Measurements from ENCODE around the gene CERS6.

Gene CERS6

GRCh38 chr2:168602379-168602778, 146.3 kb downstream of the CERS6 start:
- Histone ChIP-seq H3K9me3 (ENCODE audit: low read depth, low read length) (no peaks in the 10 kb centered on the region), H3K9ac (ENCODE audit: insufficient read length) (no peak overlapping the region), H3K36me3 (ENCODE audit: insufficient read depth, low read length) (no peaks in the 10 kb centered on the region), H3K4me3 (no peak overlapping the region), H3K27ac (no peak overlapping the region)
- DNase-seq (ENCODE audit: low read depth, low spot score): no peak
- TF ChIP-seq EZH2 (IDR thresholded peaks at IDR 0.05) (no peak), FOXP2 (optimal IDR thresholded peaks at IDR 0.05; ENCODE audit: control extremely low read depth, extremely low read length, insufficient read depth) (no peak), POLR2AphosphoS5 (IDR thresholded peaks at IDR 0.05; ENCODE audit: borderline replicate concordance, low read depth, low read length) (no peak)

- no peak for DNase-seq (ENCODE audit: low read depth, low spot score)
- no peak overlapping the region for H3K4me3 ChIP-seq
- no peak overlapping the region for H3K9ac ChIP-seq (ENCODE audit: insufficient read length)
- H3K9me3 ChIP-seq (ENCODE audit: low read depth, low read length): no peaks in the 10 kb centered on the region
- H3K27ac ChIP-seq: no peak overlapping the region
- no peak for TF ChIP-seq POLR2AphosphoS5 (IDR thresholded peaks at IDR 0.05; ENCODE audit: borderline replicate concordance, low read depth, low read length)
- no peak for TF ChIP-seq FOXP2 (optimal IDR thresholded peaks at IDR 0.05; ENCODE audit: control extremely low read depth, extremely low read length, insufficient read depth)
- no peak for TF ChIP-seq EZH2 (IDR thresholded peaks at IDR 0.05)
- no peaks in the 10 kb centered on the region for H3K36me3 ChIP-seq (ENCODE audit: insufficient read depth, low read length)
These were observed 146.9 kb downstream of the CERS6 start for GRCh38 chr2:168602846-168603401.

GRCh38 chr2:168603439-168603961, 147.4 kb downstream of the CERS6 start:
- DNase-seq (ENCODE audit: low read depth, low spot score): no peak
- no peak overlapping the region for H3K9ac ChIP-seq (ENCODE audit: insufficient read length)
- no peak for TF ChIP-seq FOXP2 (optimal IDR thresholded peaks at IDR 0.05; ENCODE audit: control extremely low read depth, extremely low read length, insufficient read depth)
- TF ChIP-seq POLR2AphosphoS5 (IDR thresholded peaks at IDR 0.05; ENCODE audit: borderline replicate concordance, low read depth, low read length): no peak
- TF ChIP-seq EZH2 (IDR thresholded peaks at IDR 0.05): no peak
- H3K4me3 ChIP-seq: no peak overlapping the region
- H3K27ac ChIP-seq: no peak overlapping the region
- no peaks in the 10 kb centered on the region for H3K36me3 ChIP-seq (ENCODE audit: insufficient read depth, low read length)
- no peaks in the 10 kb centered on the region for H3K9me3 ChIP-seq (ENCODE audit: low read depth, low read length)

- no peaks in the 10 kb centered on the region for H3K9me3 ChIP-seq (ENCODE audit: low read depth, low read length)
- no peak for DNase-seq (ENCODE audit: low read depth, low spot score)
- H3K27ac ChIP-seq: no peak overlapping the region
- no peak overlapping the region for H3K9ac ChIP-seq (ENCODE audit: insufficient read length)
- H3K4me3 ChIP-seq: no peak overlapping the region
- no peaks in the 10 kb centered on the region for H3K36me3 ChIP-seq (ENCODE audit: insufficient read depth, low read length)
- TF ChIP-seq POLR2AphosphoS5 (IDR thresholded peaks at IDR 0.05; ENCODE audit: borderline replicate concordance, low read depth, low read length) (no peak), EZH2 (IDR thresholded peaks at IDR 0.05) (no peak), FOXP2 (optimal IDR thresholded peaks at IDR 0.05; ENCODE audit: control extremely low read depth, extremely low read length, insufficient read depth) (no peak)
These were observed 148.2 kb downstream of the CERS6 start for GRCh38 chr2:168604252-168604651.

- Histone ChIP-seq H3K9ac (ENCODE audit: insufficient read length) (no peak overlapping the region), H3K27ac (no peak overlapping the region), H3K9me3 (ENCODE audit: low read depth, low read length) (no peaks in the 10 kb centered on the region), H3K36me3 (ENCODE audit: insufficient read depth, low read length) (no peaks in the 10 kb centered on the region), H3K4me3 (no peak overlapping the region)
- DNase-seq (ENCODE audit: low read depth, low spot score): no peak
- TF ChIP-seq EZH2 (IDR thresholded peaks at IDR 0.05) (no peak), FOXP2 (optimal IDR thresholded peaks at IDR 0.05; ENCODE audit: control extremely low read depth, extremely low read length, insufficient read depth) (no peak), POLR2AphosphoS5 (IDR thresholded peaks at IDR 0.05; ENCODE audit: borderline replicate concordance, low read depth, low read length) (no peak)
These were observed 151.9 kb downstream of the CERS6 start for GRCh38 chr2:168607992-168608391.

GRCh38 chr2:168608796-168609195, 152.7 kb downstream of the CERS6 start:
- Histone ChIP-seq H3K9me3 (ENCODE audit: low read depth, low read length) (no peaks in the 10 kb centered on the region), H3K4me3 (no peak overlapping the region), H3K9ac (ENCODE audit: insufficient read length) (no peak overlapping the region), H3K36me3 (ENCODE audit: insufficient read depth, low read length) (no peaks in the 10 kb centered on the region), H3K27ac (no peak overlapping the region)
- DNase-seq (ENCODE audit: low read depth, low spot score): no peak
- TF ChIP-seq POLR2AphosphoS5 (IDR thresholded peaks at IDR 0.05; ENCODE audit: borderline replicate concordance, low read depth, low read length) (no peak), FOXP2 (optimal IDR thresholded peaks at IDR 0.05; ENCODE audit: control extremely low read depth, extremely low read length, insufficient read depth) (no peak), EZH2 (IDR thresholded peaks at IDR 0.05) (no peak)

GRCh38 chr2:168611091-168611490, 155.0 kb downstream of the CERS6 start:
- Histone ChIP-seq H3K9me3 (ENCODE audit: low read depth, low read length) (no peaks in the 10 kb centered on the region), H3K27ac (no peak overlapping the region), H3K36me3 (ENCODE audit: insufficient read depth, low read length) (no peaks in the 10 kb centered on the region), H3K4me3 (no peak overlapping the region), H3K9ac (ENCODE audit: insufficient read length) (no peak overlapping the region)
- no peak for DNase-seq (ENCODE audit: low read depth, low spot score)
- no peak for TF ChIP-seq EZH2 (IDR thresholded peaks at IDR 0.05)
- TF ChIP-seq POLR2AphosphoS5 (IDR thresholded peaks at IDR 0.05; ENCODE audit: borderline replicate concordance, low read depth, low read length): no peak
- no peak for TF ChIP-seq FOXP2 (optimal IDR thresholded peaks at IDR 0.05; ENCODE audit: control extremely low read depth, extremely low read length, insufficient read depth)

GRCh38 chr2:168611896-168612650, 156.0 kb downstream of the CERS6 start:
- Histone ChIP-seq H3K27ac (no peak overlapping the region), H3K9ac (ENCODE audit: insufficient read length) (no peak overlapping the region), H3K9me3 (ENCODE audit: low read depth, low read length) (no peaks in the 10 kb centered on the region), H3K36me3 (ENCODE audit: insufficient read depth, low read length) (no peaks in the 10 kb centered on the region), H3K4me3 (no peak overlapping the region)
- no peak for TF ChIP-seq POLR2AphosphoS5 (IDR thresholded peaks at IDR 0.05; ENCODE audit: borderline replicate concordance, low read depth, low read length)
- TF ChIP-seq FOXP2 (optimal IDR thresholded peaks at IDR 0.05; ENCODE audit: control extremely low read depth, extremely low read length, insufficient read depth): no peak
- no peak for TF ChIP-seq EZH2 (IDR thresholded peaks at IDR 0.05)
- no peak for DNase-seq (ENCODE audit: low read depth, low spot score)

All from SK-N-MC (cell line).